ENCODE results near the gene MAGI3.
A peak's percentile ranks its signal among the peaks of the same experiment; 100 is the strongest.
"Not testable (repeated sequence)": the region's sequence is repeated elsewhere in the genome, so short reads cannot be mapped to it uniquely, and the experiment has no call there.

MAGI3 gene

DNA sequence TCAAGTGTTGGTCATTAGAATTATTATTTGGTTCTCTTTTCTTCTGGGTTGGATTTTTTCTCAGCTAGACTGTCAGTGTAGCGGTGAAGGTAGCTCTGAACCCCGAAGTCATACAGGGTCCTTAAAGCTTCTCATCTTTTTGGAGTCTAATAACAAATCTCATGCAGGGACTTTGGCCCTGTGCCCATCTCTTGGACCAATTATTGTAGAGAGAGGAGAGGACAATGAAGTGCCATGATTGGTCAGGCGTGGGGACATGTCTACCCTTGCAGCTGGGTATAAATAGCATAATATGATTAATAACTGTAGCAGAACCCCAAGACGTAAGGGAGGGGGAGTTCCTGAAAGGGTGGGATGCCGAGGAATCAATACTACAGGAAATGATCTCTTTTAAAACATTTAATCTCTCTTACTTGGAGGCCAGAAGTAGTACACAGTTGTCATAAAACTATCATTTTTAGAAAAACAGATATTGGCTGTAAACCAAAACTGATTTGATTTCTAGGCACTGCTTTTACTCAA is 8.8 kb downstream of the MAGI3 start:
- DNase-seq (ENCODE audit: low read depth) = no peak

DNA sequence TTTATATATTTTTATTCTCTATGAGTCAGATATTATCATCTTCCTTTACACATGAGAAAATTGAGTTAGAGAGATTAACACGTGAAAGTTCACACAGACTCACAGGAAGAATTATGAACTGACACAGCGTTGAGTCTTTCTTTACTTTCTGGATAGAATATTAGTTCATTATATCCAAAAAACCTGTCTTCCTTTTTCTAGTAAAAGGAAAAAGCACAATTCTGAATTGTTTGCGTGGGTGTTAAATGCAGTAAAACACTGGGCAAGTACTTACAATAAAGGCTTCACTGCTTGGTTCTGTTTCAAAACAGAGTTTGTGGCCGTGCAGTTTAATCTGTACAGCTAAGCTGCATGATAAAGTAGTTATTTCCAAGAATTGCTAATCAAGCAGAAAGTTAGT is 10.8 kb downstream of the MAGI3 start:
- no peak for DNase-seq (ENCODE audit: low read depth)

DNA sequence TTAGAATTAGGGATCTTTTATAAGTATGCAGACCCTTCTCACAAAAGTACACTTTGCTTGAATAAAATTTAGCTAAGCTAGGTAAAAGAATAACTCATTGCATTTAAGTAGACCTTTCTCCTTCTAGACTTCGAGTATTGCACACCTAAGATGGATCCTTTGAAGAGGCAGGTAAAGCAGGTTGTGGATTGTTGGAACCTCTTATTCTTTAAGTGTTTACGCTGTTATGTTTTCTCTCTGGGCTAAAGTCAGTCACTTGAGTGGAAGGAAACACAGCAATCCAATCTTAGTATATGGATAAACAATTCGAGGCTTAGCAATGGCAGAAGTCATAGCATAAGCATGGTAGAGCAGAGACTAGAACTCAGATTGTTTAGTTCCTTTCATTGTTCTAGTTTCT is 11.4 kb downstream of the MAGI3 start:
- no peak for DNase-seq (ENCODE audit: low read depth)

DNA sequence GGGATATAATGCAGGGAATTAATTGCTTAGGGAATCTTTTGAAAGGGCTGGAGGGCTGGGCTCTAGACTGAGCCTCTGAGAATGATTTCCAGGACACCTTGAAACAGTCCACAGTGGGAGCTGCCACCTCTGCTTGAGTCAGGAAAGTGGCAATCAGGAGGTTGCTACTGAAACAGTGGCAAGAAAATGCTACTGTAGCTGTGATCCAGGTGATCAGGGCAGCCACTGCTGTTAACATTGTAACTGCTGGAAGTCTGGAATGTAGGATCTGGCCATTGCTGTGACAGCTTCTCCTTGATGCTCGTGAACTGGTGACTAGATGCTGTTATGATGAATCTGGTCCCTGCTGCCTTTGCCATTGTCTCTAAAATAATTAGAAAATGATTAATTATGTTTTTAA is 12.8 kb downstream of the MAGI3 start:
- DNase-seq (ENCODE audit: low read depth) = no peak

DNA sequence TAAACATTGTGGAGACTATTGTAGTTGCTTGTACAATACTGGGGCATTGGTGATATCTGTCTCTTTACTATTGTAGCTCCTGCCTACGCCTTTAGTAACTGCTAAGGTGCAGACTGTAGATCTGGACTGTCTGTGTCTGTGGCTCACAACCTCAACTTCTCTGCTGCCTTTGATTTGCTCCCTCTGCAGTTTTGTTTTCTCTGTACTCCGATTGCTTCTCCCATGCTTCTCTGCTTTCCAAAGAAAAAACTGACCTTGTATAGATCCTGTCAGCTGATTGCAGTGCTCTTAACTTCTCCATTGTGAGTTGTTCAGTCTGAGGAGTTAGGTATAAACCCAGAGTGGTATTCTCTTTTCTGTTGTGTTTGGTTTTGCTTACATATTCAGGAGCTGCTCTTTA is 15.3 kb downstream of the MAGI3 start:
- DNase-seq (ENCODE audit: low read depth) = no peak

DNA sequence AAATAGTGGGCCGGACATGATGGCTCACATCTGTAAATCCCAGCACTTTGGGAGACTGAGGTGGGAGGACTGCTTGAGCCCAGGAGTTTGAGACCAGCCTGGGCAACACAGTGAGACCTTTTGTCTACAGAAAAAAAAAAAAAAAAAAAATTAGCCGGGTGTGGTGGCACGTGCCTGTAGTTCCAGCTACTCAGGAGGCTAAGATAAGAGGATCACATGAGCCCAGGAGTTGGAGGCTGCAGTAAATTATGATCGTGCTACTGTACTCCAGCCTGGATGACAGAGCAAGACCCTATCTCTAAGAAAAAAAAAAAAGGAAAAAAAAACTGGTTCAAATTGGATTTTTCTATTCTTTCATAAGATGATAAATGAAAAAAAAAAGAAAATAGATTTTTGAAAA is 15.8 kb downstream of the MAGI3 start:
- not testable (repeated sequence) for DNase-seq (ENCODE audit: low read depth)

DNA sequence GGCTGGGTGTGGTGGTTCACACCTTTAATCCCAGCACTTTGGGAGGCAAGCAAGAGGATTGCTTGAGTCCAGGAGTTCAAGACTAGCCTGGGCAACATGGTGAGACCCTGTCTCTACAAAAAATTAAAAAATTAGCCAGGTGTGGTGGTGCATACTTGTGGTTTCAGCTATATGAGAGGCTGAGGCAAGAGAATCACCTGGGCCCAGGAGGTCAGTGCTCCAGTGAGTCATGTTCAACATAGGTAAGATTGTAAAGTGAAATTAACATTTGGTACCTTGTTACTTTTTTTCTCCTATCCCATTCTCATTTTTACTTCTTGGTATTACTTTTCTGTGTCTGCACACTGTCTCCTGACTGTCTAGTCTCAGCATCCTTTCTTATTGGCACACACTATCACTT is 19.0 kb downstream of the MAGI3 start:
- DNase-seq (ENCODE audit: low read depth) = no peak

DNA sequence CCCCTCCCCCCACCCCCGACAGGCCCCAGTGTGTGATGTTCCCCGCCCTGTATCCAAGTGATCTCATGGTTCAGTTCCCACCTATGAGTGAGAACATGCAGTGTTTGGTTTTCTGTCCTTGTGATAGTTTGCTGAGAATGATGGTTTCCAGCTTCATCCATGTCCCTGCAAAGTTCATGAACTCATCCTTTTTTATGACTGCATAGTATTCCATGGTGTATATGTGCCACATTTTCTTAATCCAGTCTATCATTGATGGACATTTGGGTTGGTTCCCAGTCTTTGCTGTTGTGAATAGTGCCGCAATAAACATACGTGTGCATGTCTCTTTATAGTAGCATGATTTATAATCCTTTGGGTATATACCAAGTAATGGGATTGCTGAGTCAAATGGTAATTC is 21.7 kb downstream of the MAGI3 start:
- not testable (repeated sequence) for DNase-seq (ENCODE audit: low read depth)

DNA sequence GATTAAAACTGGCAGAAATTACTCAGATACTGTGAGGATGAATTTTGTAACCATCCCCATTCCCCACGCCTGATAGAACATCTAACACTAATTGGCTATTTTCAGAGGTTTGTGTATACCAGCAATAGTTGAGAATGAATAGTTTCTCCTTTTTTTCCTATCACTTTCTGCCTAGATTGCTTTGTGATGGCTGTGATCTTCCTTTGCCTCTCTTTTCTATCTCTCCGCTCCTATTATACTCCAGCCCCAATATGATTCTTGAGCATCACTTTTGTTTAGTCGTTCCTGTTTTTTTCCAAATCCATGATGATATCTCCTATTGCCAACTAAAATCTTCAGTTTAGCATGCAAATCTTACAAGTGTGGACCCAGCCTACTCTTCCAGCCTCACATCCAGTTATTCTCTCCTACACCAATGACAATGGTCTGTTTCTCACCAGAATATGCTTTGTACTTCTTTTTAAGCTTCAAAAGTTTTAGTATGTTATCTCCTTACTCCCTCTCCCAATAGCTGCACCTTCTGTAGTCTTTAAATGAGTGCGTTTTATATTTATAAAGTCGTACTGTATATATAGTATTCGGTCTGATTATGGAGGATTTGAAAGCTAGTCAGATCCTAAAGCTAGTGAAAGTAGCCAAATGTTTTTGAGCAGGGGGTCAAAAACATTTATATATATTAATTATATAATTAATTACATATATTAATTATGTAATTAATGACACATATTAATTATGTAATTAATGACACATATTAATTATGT is 25.2 kb downstream of the MAGI3 start:
- peak; percentile 1 for DNase-seq (ENCODE audit: low read depth)

DNA sequence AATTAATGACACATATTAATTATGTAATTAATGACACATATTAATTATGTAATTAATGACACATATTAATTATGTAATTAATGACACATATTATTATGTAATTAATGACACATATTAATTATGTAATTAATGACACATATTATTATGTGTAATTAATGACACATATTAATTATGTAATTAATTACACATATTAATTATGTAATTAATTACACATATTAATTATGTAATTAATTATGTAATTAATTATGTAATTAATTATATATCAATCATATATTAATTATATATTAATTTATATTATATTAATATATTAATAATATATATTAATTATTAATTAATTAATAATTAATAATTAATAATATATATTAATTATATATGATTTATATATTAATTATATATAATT is 25.8 kb downstream of the MAGI3 start:
- not testable (repeated sequence) for DNase-seq (ENCODE audit: low read depth)

DNA sequence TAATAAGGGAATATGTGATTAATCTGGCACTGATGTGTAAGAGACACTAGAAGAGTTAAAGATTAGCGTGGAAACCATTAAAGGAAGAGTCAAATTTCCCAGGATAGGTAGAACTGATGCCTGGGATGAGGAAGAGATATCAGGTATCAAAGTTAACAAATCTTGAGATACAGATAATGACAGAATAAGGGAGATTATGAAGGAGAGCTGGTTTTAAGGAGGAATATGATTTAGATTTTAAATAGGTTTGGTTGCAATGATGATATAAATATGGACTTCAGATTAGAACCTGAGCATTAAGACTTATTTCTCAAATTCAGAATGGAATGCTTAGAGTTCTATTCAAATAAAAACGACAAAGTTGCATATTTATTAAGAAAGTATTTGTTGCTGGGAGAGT is 26.2 kb downstream of the MAGI3 start:
- DNase-seq (ENCODE audit: low read depth) = no peak

DNA sequence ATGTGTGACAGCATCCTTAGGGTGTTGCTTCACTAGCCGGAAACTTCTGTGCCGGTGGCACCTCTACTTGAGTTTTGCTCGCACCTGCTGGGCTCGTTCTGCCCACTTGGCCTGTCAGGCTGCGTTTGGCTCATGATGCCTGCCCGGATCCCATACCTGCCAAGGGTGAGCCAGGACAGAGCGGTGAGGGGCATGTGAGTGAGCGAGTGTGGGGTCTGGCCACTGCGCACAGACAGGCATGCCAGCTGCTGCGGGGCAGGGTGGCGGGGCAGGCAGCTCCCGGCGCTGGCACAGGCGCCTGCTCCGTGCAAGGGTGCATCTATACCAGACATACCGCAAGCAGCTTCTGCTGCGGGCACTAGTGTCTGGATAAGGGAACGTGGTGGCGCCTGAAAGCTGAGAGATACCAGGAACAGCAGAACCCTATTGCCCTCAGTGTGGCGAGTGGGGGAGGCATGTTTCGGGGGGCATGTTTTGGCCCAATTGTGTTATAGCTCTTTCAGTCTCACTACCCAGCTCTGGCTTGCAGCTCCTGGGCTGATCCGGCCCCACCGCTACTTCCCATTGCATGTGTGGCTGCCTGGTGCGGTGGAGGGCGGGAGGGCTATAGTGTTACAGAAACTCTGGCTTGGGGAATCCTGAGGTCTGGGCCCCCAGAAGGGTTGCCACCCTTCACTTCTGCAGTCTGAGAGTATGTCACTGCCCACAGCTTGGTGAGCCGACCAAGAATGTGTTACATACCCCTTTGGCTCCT is 32.2 kb downstream of the MAGI3 start:
- DNase-seq (ENCODE audit: low read depth) = no peak

DNA sequence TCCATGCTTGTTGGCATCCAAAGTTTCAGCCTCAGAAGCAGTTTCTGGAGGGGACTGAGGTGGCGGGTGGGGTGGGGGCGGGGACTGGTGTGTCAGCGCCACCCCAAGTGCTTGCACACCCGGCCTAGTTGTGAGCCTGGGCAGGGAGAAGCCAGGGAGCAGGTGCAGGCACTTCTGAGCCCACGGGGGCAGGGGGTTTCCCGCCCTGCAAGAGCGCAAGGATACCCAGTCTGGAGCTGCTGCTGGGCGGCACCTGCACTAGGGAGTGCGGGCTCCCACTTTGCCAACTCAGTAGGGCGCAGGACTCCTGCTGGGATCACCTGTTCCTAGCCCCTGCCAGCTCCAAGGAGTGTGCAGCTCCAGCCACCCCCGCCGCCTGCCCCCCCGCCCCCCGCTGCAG is 33.5 kb downstream of the MAGI3 start:
- DNase-seq (ENCODE audit: low read depth) = no peak

DNA sequence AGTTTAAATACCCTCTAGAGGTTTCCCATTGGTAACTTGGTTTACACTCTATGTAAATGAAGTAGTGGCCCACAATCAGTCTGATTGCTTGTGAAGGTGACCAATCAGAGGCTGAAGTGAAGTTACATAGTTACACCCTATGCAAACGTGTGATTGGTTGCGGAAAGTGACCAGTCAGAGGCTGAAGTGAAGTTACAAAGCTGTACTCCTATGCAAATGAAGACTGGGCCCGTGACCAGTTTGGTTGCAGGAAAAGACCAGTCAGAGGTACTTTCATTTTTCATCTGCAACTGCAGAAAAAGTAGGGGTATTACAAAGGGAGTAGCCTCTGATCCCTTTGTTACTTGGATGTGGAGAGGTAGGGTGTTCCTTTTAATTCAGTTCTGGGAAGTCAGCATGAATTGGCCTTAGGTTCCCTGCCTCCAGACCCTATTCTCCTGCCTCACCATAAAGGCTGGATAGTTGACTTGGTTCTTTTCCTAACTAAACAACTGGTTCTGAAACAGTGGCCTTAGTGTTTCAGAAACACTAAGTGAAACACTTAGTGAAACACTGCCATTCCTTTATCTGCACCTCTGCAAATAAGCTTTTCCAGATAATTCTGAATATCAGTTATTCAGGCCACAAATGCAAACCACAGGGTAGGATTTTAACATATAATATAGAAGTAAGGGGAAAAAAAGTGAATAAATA is 39.3 kb downstream of the MAGI3 start:
- peak; percentile 10 for DNase-seq (ENCODE audit: low read depth)

DNA sequence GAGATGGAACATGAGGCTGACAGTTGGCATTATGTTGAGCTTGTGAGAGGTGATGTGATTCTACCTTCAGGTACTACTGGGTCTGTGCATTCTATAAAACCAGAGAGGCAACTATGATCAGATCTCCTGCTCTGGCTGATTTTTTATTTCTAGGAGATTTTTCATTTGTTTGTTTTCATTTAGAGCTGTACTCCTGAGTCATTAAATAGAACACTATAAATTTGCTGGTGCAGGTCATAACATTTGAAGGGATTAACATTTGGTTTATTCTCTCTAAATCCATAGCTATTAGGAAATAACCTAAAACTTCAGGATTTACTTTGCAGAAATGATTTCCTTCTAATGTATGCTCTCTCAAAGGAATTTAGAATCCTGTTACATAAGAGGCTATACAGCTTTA is 42.9 kb downstream of the MAGI3 start:
- DNase-seq (ENCODE audit: low read depth) = no peak

DNA sequence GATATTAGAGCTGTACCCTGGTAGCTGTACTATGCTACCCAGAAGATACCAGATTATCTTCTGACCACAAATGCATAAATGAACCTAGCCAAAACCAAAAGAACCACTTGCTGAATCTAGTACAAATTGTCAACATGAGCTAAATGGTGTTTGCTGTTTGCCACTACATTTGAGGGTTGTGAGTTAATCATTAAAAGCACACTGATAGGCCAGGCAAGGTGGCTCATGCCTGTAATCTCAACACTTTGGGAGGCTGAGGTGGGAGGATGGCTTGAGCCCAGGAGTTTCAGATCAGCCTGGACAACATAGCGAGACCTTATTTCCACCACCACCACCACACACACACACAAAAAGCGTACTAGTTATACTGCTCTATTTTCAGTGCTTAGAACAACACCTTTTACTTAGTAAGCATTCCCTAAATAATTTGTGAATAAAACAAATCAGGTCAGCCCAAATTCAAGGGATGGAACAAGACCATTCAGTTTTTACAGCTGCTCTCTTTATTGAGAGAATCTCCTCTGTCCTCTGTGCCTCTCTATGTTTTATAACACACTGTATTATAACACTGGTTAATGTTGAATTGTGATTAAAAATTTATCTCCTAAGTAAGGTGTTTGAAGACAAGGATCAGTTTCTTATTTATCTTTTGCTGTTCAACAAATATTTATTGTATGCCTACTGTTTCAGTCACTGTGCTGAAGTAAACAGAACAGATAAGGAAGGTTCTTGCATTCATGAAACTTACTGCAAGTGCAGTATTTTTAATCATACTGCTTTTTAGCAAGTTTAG is 44.0 kb downstream of the MAGI3 start:
- DNase-seq (ENCODE audit: low read depth) = no peak

DNA sequence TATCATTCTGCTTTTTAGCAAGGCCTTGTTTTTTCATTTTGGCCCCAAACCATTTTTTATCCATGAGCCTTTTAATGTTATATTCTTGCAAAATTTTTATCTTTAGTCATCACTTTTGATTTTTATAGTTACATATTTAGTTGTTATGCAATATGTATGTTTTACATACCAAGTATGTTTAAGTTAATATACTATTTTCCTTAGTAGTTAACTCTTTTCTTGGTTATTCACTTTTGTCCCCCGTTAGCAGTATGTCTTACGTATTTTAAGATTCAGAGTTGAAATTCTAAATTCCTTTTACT is 44.5 kb downstream of the MAGI3 start:
- no peak for DNase-seq (ENCODE audit: low read depth)

DNA sequence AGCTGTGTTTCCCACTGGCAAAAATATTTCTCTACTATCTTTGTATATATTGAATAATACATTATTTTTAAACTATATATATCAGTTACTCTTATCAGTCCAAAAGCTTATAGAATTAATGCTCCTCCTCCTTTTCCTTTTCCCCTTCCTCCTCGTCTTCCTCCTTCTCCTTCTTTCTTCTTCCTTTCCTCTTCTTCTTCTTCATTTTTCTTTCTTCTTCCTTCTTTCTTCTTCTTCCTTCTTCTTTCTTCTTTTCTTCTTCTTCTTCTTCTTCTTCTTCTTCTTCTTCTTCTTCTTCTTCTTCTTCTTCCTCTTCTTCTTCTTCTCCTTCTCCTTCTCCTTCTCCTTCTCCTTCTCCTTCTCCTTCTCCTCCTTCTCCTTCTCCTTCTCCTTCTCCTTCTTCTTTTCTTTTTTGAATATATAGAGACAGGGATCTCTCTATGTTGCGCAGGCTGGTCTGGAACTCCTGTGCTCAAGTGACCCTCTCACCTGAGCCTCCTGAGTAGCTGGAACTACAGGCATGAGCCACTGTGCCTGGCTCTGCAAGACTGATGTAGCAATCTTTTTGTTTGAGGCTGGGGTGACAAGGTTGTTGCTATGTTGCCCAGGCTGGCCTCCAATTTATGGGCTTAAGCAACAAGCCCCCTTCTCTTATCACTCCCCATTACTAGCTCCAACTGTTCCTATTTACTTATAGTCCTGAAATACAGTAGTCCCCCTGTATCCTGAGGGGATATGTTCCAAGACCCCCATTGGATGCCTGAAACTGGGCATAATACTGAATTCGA is 47.4 kb downstream of the MAGI3 start:
- no peak for DNase-seq (ENCODE audit: low read depth)

DNA sequence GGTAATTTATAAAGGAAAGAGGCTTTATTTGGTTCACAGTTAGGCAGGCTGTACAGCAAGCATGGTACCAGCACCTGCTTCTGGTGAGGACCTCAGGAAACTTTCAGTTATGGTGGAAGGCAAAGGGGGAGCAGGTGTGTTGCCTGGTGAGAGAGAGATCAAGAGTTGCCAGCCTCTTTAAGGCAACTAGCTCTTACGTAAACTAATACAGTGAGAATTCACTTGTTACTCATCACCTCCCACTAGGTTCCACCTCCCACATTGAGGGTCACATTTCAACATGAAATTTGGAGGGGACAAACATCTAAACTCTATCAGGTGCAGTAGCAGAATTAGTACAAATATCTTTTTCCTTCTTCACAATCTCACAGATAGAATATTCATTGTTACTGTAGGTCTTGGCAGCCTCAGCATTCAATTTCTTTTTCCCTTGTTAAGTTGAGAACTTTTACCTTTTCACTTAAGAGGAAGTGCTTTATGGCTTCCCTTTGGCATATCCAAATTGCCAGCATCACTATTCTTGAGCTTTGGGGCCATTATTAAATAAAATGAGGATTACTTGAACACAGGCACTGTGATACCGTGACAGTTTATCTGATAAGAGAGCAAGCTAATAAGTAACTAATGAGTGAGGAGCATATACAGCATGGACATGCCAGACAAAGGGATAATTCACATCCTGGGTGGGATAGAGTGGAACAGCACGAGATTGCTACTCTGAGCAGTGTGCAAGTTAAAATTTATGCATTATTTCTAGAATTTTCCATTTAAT is 48.4 kb downstream of the MAGI3 start:
- no peak for DNase-seq (ENCODE audit: low read depth)

DNA sequence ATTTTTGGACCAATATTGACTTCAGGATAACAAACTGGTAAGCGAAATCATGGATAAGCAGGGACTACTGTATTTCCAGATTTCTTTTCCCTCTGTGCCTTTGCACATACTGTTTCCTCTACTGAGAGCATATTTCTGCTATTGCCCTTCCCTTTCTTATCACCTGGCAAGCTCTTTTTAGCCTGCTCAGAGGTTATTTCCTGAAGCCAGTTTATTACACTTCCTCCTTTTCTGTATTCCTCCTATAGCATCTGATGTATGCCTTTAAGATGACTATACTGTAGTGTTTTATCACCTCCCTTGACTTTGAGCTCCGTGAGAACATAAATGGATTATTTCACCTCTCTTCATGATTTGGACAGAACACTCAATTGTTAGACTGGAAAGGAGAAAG is 49.0 kb downstream of the MAGI3 start:
- DNase-seq (ENCODE audit: low read depth) = no peak

DNA sequence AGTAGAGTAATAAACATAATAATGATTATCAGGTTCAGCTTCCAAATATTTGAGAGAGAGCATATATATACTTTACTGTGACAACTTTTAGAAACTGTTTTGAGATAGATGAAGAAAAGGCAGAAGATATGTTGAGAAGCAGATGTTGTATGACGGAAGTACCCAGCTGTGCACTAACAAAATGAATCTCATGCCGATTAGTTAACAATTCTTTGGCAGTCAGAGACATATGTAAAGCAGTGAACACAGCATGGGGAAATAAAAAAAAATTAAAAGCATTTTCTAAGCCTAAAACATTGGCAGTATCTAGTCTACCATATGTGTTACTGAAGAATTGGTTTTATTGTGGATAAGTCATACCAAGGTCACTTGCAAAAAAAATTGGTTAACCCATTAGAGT is 51.8 kb downstream of the MAGI3 start:
- no peak for DNase-seq (ENCODE audit: low read depth)
